ENCODE results near the gene CEP68.
"Not testable (repeated sequence)": the region's sequence is repeated elsewhere in the genome, so short reads cannot be mapped to it uniquely, and the experiment has no call there.

Gene CEP68

GRCh38 chr2:65056215-65057053 lies at the start of gene CEP68:
CEP68 (plus strand) TSS chr2:65056416; CDS start chr2:65069445, 13,029 bp downstream.
- in situ Hi-C loops (cut with MboI; ENCODE audit: low sequenced_read_pairs), result no loop called here

- in situ Hi-C loops (cut with MboI; ENCODE audit: low sequenced_read_pairs), result no loop called here
Observed at GRCh38 chr2:65013776-65014175, 42.4 kb upstream of the CEP68 start.

GRCh38 chr2:65015731-65016130 lies 40.5 kb upstream of the CEP68 start:
- in situ Hi-C loops (cut with MboI; ENCODE audit: low sequenced_read_pairs), result no loop called here

GRCh38 chr2:65016789-65017188 lies 39.4 kb upstream of the CEP68 start:
- in situ Hi-C loops (cut with MboI; ENCODE audit: low sequenced_read_pairs), result no loop called here

GRCh38 chr2:65017335-65017734 lies 38.9 kb upstream of the CEP68 start:
- in situ Hi-C loops (cut with MboI; ENCODE audit: low sequenced_read_pairs), result no loop called here

- in situ Hi-C loops (cut with MboI; ENCODE audit: low sequenced_read_pairs), result no loop called here
Observed at GRCh38 chr2:65018141-65018582, 38.1 kb upstream of the CEP68 start.

GRCh38 chr2:65019010-65019409 lies 37.2 kb upstream of the CEP68 start:
- in situ Hi-C loops (cut with MboI; ENCODE audit: low sequenced_read_pairs), result no loop called here

- in situ Hi-C loops (cut with MboI; ENCODE audit: low sequenced_read_pairs), result no loop called here
Observed at GRCh38 chr2:65019675-65020195, 36.5 kb upstream of the CEP68 start.

GRCh38 chr2:65020251-65020650 lies 36.0 kb upstream of the CEP68 start:
- in situ Hi-C loops (cut with MboI; ENCODE audit: low sequenced_read_pairs), result not testable (repeated sequence)

- in situ Hi-C loops (cut with MboI; ENCODE audit: low sequenced_read_pairs), result no loop called here
Observed at GRCh38 chr2:65020943-65021528, 35.2 kb upstream of the CEP68 start.

GRCh38 chr2:65021709-65022108 lies 34.5 kb upstream of the CEP68 start:
- in situ Hi-C loops (cut with MboI; ENCODE audit: low sequenced_read_pairs), result no loop called here

GRCh38 chr2:65022189-65022588 lies 34.0 kb upstream of the CEP68 start:
- in situ Hi-C loops (cut with MboI; ENCODE audit: low sequenced_read_pairs), result no loop called here

- in situ Hi-C loops (cut with MboI; ENCODE audit: low sequenced_read_pairs), result no loop called here
Observed at GRCh38 chr2:65023742-65024141, 32.5 kb upstream of the CEP68 start.

- in situ Hi-C loops (cut with MboI; ENCODE audit: low sequenced_read_pairs), result no loop called here
Observed at GRCh38 chr2:65024149-65024829, 31.9 kb upstream of the CEP68 start.

GRCh38 chr2:65025453-65026123 lies 30.6 kb upstream of the CEP68 start:
- in situ Hi-C loops (cut with MboI; ENCODE audit: low sequenced_read_pairs), result loop anchor here (25.0 kb wide), 1 partner anchor 113 kb away; no protein-coding TSS in a partner anchor

GRCh38 chr2:65026154-65026553 lies 30.1 kb upstream of the CEP68 start:
- in situ Hi-C loops (cut with MboI; ENCODE audit: low sequenced_read_pairs), result loop anchor here (25.0 kb wide), 1 partner anchor 114 kb away; no protein-coding TSS in a partner anchor

GRCh38 chr2:65026704-65027464 lies 29.3 kb upstream of the CEP68 start:
- in situ Hi-C loops (cut with MboI; ENCODE audit: low sequenced_read_pairs), result loop anchor here (25.0 kb wide), 1 partner anchor 115 kb away; no protein-coding TSS in a partner anchor

- in situ Hi-C loops (cut with MboI; ENCODE audit: low sequenced_read_pairs), result loop anchor here (25.0 kb wide), 1 partner anchor 115 kb away; no protein-coding TSS in a partner anchor
Observed at GRCh38 chr2:65027616-65028244, 28.5 kb upstream of the CEP68 start.

Measured in hTERT RPE-1 (cell line).